Neural cell (in vitro differentiated cells): Measurements from ENCODE around the gene SYT2. TPM values are rescaled to one million over a fixed set of nuclear protein-coding genes. Genes with fewer than 3 reads are reported as not detected.

Experiments
- H2AFZ ChIP-seq: fragments of 200-600, 300-800 bp; sonication (generic), shearing (Covaris generic); 2 replicates; pipeline ENCODE4 v1.6.0; 2014; ENCODE audit warnings: low read depth, mild to moderate bottlenecking, antibody characterized with exemption, low read length, moderate library complexity
- H3F3A ChIP-seq: fragments of 200-600 bp; shearing (Covaris generic); 2 replicates; pipeline ENCODE4 v1.6.1; 2016; ENCODE audit warnings: mild to moderate bottlenecking, moderate library complexity, mixed read lengths, antibody characterized with exemption, low read length; ENCODE audit not compliant: insufficient read depth, poor library complexity, severe bottlenecking
- H3K27ac ChIP-seq: fragments of 200-600, 300-800 bp; sonication (generic), shearing (Covaris generic); 2 replicates; pipeline ENCODE4 v1.5.1; 2014; ENCODE audit warnings: mild to moderate bottlenecking, low read length, moderate library complexity
- H3K27me3 ChIP-seq: fragments of 300-800, 200-600 bp; sonication (generic), shearing (Covaris generic); 2 replicates; pipeline ENCODE4 v1.6.0; 2014; ENCODE audit warnings: mild to moderate bottlenecking, low read depth, low read length, moderate library complexity; ENCODE audit not compliant: insufficient read depth
- H3K36me3 ChIP-seq: fragments of 300-800, 200-600 bp; sonication (generic), shearing (Covaris generic); 2 replicates; pipeline ENCODE4 v1.5.1; 2014; ENCODE audit warnings: mild to moderate bottlenecking, antibody characterized with exemption, low read length, moderate library complexity; ENCODE audit not compliant: insufficient read depth
- H3K4me2 ChIP-seq: fragments of 300-800, 200-600 bp; sonication (generic), shearing (Covaris generic); 2 replicates; pipeline ENCODE4 v1.6.0; 2014; ENCODE audit warnings: mild to moderate bottlenecking, low read length
- H3K4me3 ChIP-seq: fragments of 300-800, 200-600 bp; sonication (generic), shearing (Covaris generic); 2 replicates; pipeline ENCODE4 v1.5.1; 2014; ENCODE audit warnings: mild to moderate bottlenecking, low read length, moderate library complexity
- H3K79me2 ChIP-seq: fragments of 200-600 bp; shearing (Covaris generic); replicated peaks from 2 replicates; pipeline ENCODE4 v1.6.0; 2014; ENCODE audit warnings: mild to moderate bottlenecking, low read length, moderate library complexity; ENCODE audit not compliant: insufficient read depth
- H3K9ac ChIP-seq: fragments of 300-800, 200-600 bp; sonication (generic), shearing (Covaris generic); 2 replicates; pipeline ENCODE4 v1.6.1; 2016; ENCODE audit warnings: mild to moderate bottlenecking, low read length, mixed read lengths
- H3K9me2 ChIP-seq: fragments of 200-600 bp; shearing (Covaris generic); 2 replicates; pipeline ENCODE4 v1.6.1; 2016; ENCODE audit warnings: mild to moderate bottlenecking, low read length, mixed read lengths; ENCODE audit not compliant: insufficient read depth
- H3K9me3 ChIP-seq: fragments of 200-600, 300-800 bp; sonication (generic), shearing (Covaris generic); 2 replicates; pipeline ENCODE4 v1.6.1; 2016; ENCODE audit warnings: mild to moderate bottlenecking, mixed run types, low read length, moderate library complexity, mixed read lengths
- H4K20me1 ChIP-seq: fragments of 200-600 bp; shearing (Covaris generic); 2 replicates; pipeline ENCODE4 v1.6.1; 2016; ENCODE audit warnings: mild to moderate bottlenecking, mixed run types; ENCODE audit not compliant: insufficient read depth
- EP300 ChIP-seq: fragments of 450-650 bp; conservative IDR thresholded peaks from 2 replicates; pipeline ENCODE4 v1.6.1; 2014; ENCODE audit warnings: antibody characterized with exemption, mild to moderate bottlenecking, moderate library complexity; ENCODE audit not compliant: poor library complexity, severe bottlenecking
- EZH2 ChIP-seq: fragments of 200-600, 300-800 bp; shearing (Covaris generic), sonication (generic); IDR thresholded peaks from 2 replicates; pipeline ENCODE4 v1.6.1; 2014; ENCODE audit warnings: antibody characterized with exemption, low read length, borderline replicate concordance, mild to moderate bottlenecking; ENCODE audit not compliant: insufficient read depth, poor library complexity, severe bottlenecking
- MXI1 ChIP-seq: fragments of 450-650 bp; conservative IDR thresholded peaks from 2 replicates; pipeline ENCODE4 v1.6.1; 2014; ENCODE audit warnings: antibody characterized with exemption, mild to moderate bottlenecking; ENCODE audit not compliant: poor library complexity, severe bottlenecking
- POLR2AphosphoS5 ChIP-seq: IDR thresholded peaks from 2 replicates; pipeline ENCODE4 v1.6.1; 2012
- RAD21 ChIP-seq: fragments of 450-650 bp; conservative IDR thresholded peaks from 2 replicates; pipeline ENCODE4 v1.6.1; 2014; ENCODE audit warnings: antibody characterized with exemption, mild to moderate bottlenecking, moderate library complexity
- SMC3 ChIP-seq: fragments of 450-650 bp; conservative IDR thresholded peaks from 2 replicates; pipeline ENCODE4 v1.6.1; 2014; ENCODE audit warnings: antibody characterized with exemption, mild to moderate bottlenecking, moderate library complexity; ENCODE audit not compliant: poor library complexity
- TAF1 ChIP-seq: IDR thresholded peaks from 2 replicates; pipeline ENCODE4 v1.6.1; 2012; ENCODE audit warnings: low read depth
- polyA plus RNA-seq: library from polyadenylated mRNA; depleted of rRNA; stranded (reverse); fragments of >200 nt; gene quantifications from 2 replicates; pipeline ENCODE4 v1.2.3, GENCODE V29; 2014
- TF ChIP-seq, protein P1 (sequence below): IDR thresholded peaks from 2 replicates; pipeline ENCODE4 v1.6.1; 2012; ENCODE audit warnings: borderline replicate concordance
- TF ChIP-seq, protein P2 (sequence below): fragments of 450-650 bp; IDR thresholded peaks from 2 replicates; pipeline ENCODE4 v1.5.1; 2014; ENCODE audit warnings: antibody characterized with exemption, mild to moderate bottlenecking, moderate library complexity; ENCODE audit not compliant: poor library complexity, severe bottlenecking

Gene SYT2
- polyA plus RNA-seq, 1 donor from 2014 or later = 0.04 TPM

GRCh38 chr1:202671399-202671798, 38.9 kb downstream of the SYT2 start:
- H3K4me3 ChIP-seq = no peak overlapping the region

GRCh38 chr1:202665417-202665816, 44.8 kb downstream of the SYT2 start:
- H3K79me2 ChIP-seq = no peaks in the 10 kb centered on the region
- no peak for TF ChIP-seq TAF1
- TF ChIP-seq RAD21 = no peak
- no peak for TF ChIP-seq SMC3
- TF ChIP-seq, protein P1, sequence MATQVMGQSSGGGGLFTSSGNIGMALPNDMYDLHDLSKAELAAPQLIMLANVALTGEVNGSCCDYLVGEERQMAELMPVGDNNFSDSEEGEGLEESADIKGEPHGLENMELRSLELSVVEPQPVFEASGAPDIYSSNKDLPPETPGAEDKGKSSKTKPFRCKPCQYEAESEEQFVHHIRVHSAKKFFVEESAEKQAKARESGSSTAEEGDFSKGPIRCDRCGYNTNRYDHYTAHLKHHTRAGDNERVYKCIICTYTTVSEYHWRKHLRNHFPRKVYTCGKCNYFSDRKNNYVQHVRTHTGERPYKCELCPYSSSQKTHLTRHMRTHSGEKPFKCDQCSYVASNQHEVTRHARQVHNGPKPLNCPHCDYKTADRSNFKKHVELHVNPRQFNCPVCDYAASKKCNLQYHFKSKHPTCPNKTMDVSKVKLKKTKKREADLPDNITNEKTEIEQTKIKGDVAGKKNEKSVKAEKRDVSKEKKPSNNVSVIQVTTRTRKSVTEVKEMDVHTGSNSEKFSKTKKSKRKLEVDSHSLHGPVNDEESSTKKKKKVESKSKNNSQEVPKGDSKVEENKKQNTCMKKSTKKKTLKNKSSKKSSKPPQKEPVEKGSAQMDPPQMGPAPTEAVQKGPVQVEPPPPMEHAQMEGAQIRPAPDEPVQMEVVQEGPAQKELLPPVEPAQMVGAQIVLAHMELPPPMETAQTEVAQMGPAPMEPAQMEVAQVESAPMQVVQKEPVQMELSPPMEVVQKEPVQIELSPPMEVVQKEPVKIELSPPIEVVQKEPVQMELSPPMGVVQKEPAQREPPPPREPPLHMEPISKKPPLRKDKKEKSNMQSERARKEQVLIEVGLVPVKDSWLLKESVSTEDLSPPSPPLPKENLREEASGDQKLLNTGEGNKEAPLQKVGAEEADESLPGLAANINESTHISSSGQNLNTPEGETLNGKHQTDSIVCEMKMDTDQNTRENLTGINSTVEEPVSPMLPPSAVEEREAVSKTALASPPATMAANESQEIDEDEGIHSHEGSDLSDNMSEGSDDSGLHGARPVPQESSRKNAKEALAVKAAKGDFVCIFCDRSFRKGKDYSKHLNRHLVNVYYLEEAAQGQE = no peak
- TF ChIP-seq EZH2 = no peak
- no peak for TF ChIP-seq POLR2AphosphoS5
- no peak for TF ChIP-seq EP300
- TF ChIP-seq, protein P2, sequence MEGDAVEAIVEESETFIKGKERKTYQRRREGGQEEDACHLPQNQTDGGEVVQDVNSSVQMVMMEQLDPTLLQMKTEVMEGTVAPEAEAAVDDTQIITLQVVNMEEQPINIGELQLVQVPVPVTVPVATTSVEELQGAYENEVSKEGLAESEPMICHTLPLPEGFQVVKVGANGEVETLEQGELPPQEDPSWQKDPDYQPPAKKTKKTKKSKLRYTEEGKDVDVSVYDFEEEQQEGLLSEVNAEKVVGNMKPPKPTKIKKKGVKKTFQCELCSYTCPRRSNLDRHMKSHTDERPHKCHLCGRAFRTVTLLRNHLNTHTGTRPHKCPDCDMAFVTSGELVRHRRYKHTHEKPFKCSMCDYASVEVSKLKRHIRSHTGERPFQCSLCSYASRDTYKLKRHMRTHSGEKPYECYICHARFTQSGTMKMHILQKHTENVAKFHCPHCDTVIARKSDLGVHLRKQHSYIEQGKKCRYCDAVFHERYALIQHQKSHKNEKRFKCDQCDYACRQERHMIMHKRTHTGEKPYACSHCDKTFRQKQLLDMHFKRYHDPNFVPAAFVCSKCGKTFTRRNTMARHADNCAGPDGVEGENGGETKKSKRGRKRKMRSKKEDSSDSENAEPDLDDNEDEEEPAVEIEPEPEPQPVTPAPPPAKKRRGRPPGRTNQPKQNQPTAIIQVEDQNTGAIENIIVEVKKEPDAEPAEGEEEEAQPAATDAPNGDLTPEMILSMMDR = no peak
- no peak for TF ChIP-seq MXI1

More at GRCh38 chr1:202671399-202671798, 38.9 kb downstream of the SYT2 start:
- Histone ChIP-seq H3K9me3 (no peaks in the 10 kb centered on the region), H3K27me3 (no peaks in the 10 kb centered on the region), H4K20me1 (no peaks in the 10 kb centered on the region), H3K4me2 (no peak overlapping the region), H3K79me2 (no peaks in the 10 kb centered on the region), H3K27ac (no peak overlapping the region), H3K9ac (no peak overlapping the region), H3K9me2 (no peaks in the 10 kb centered on the region), H3F3A (no peaks in the 10 kb centered on the region), H3K36me3 (no peaks in the 10 kb centered on the region), H2AFZ (no peak overlapping the region)
- TF ChIP-seq, protein P1 = no peak
- TF ChIP-seq TAF1 = no peak
- no peak for TF ChIP-seq SMC3
- TF ChIP-seq EP300 = no peak
- TF ChIP-seq EZH2 = no peak
- TF ChIP-seq, protein P2 = no peak
- TF ChIP-seq MXI1 = no peak
- TF ChIP-seq RAD21 = no peak
- no peak for TF ChIP-seq POLR2AphosphoS5

More at GRCh38 chr1:202665417-202665816, 44.8 kb downstream of the SYT2 start:
- H3K4me3 ChIP-seq = no peak overlapping the region
- H3K9me2 ChIP-seq = no peaks in the 10 kb centered on the region
- H3K9me3 ChIP-seq = no peaks in the 10 kb centered on the region
- H3K27ac ChIP-seq = no peak overlapping the region
- no peaks in the 10 kb centered on the region for H3K27me3 ChIP-seq
- H4K20me1 ChIP-seq = no peaks in the 10 kb centered on the region
- H3F3A ChIP-seq = no peaks in the 10 kb centered on the region
- H3K9ac ChIP-seq = no peak overlapping the region
- H3K36me3 ChIP-seq = no peaks in the 10 kb centered on the region
- no peak overlapping the region for H3K4me2 ChIP-seq
- no peak overlapping the region for H2AFZ ChIP-seq
